ENCODE data around the gene DISP2. TPM values are rescaled to one million over a fixed set of nuclear protein-coding genes. Genes with fewer than 3 reads are reported as not detected.

Gene DISP2
- total and polyA plus RNA-seq, 9 of the 15 experiments (the other 6 are each of a cell fraction or from before 2014, with no cell fraction given): 0.06 to 0.89 (median 0.15) TPM; not detected in 1

DNA sequence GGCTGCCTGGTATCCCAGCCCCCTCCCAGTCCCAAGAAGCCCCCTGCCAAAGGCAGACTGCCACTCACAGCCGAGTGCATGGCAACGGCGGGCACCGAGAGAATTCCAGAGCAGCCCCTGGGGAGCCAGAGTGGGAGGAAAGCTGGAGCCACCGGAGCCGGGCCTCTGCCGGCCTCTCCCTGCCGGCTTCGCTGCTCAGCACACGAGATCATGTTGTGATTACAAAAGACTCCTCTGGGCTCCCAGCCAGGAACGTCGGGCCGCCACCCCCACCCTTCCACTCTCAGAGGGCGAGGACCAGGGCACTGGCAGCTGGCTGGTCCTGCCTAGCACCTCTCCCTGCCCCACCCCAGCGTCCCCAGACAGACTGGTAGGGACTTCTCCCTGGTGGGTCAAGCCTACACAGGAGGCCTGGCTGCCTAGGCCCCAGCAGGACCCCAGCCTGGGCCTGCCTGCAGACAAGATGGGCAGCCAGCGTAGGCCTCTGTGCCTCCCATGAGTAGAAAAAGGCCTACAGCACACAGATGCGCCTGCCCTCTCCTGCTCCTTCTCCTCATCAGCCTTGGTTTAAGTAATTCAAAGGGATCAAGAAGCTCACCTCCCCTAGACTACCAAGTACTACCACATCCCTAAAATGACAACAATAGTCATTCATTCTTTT, 17.1 kb upstream of the DISP2 start, which contains the start of gene CCDC9B (continued):
- TF ChIP-seq, protein P1, sequence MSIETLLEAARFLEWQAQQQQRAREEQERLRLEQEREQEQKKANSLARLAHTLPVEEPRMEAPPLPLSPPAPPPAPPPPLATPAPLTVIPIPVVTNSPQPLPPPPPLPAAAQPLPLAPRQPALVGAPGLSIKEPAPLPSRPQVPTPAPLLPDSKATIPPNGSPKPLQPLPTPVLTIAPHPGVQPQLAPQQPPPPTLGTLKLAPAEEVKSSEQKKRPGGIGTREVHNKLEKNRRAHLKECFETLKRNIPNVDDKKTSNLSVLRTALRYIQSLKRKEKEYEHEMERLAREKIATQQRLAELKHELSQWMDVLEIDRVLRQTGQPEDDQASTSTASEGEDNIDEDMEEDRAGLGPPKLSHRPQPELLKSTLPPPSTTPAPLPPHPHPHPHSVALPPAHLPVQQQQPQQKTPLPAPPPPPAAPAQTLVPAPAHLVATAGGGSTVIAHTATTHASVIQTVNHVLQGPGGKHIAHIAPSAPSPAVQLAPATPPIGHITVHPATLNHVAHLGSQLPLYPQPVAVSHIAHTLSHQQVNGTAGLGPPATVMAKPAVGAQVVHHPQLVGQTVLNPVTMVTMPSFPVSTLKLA (conservative IDR thresholded peaks at IDR 0.05): 0 out of 4 replicates have a peak, but pooled peaks of 1 of the 2 experiments have one; percentile 26
- TF ChIP-seq, protein P2, sequence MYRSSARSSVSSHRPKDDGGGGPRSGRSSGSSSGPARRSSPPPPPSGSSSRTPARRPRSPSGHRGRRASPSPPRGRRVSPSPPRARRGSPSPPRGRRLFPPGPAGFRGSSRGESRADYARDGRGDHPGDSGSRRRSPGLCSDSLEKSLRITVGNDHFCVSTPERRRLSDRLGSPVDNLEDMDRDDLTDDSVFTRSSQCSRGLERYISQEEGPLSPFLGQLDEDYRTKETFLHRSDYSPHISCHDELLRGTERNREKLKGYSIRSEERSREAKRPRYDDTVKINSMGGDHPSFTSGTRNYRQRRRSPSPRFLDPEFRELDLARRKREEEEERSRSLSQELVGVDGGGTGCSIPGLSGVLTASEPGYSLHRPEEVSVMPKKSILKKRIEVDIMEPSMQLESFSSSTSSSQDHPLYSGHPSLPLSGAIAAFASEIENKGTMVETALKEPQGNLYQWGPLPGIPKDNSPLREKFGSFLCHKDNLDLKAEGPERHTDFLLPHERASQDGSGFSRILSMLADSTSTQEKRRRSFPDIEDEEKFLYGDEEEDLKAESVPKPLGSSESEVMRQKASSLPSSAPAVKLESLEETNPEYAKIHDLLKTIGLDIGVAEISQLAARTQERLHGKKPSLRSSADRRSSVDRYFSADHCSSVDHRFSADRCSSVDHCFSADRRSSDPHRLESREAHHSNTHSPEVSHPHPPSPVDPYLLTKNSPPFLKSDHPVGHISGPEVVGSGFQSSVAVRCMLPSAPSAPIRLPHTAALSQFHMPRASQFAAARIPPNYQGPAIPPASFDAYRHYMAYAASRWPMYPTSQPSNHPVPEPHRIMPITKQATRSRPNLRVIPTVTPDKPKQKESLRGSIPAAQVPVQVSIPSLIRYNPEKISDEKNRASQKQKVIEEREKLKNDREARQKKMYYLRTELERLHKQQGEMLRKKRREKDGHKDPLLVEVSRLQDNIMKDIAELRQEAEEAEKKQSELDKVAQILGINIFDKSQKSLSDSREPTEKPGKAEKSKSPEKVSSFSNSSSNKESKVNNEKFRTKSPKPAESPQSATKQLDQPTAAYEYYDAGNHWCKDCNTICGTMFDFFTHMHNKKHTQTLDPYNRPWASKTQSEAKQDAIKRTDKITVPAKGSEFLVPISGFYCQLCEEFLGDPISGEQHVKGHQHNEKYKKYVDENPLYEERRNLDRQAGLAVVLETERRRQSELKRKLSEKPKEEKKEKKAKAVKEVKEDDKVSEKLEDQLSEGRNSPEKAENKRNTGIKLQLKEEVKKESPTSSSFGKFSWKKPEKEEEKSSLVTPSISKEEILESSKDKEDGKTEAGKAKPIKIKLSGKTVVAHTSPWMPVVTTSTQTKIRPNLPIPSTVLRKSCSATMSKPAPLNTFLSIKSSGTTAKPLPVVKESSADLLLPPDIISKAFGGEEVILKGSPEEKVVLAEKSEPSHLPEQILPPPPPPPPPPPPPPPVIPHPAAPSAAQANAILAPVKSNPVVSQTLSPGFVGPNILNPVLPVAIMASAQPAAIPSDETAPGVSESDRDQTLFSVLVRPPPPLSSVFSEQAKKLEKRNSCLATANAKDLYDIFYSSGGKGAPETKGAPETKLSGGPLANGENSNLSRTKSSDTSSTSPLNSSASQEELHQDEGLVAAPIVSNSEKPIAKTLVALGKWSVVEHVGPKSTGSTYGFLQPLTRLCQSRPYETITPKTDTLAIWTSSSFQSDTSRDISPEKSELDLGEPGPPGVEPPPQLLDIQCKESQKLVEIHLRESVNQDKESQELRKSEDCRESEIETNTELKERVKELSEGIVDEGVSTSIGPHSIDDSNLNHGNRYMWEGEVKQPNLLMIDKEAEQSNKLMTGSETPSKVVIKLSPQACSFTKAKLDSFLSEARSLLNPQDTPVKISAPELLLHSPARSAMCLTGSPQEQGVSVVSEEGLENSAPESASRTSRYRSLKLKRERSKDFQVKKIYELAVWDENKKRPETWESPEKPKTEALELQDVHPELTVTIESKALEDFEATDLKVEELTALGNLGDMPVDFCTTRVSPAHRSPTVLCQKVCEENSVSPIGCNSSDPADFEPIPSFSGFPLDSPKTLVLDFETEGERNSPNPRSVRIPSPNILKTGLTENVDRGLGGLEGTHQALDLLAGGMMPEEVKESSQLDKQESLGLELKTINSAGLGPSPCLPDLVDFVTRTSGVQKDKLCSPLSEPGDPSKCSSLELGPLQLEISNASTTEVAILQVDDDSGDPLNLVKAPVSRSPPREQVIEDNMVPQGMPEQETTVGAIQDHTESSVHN (IDR thresholded peaks at IDR 0.05; ENCODE audit: borderline replicate concordance in 1 of 2, low read depth in 1 of 2): no peak
- no peak for TF ChIP-seq TCF3 (CRISPR knock-in tag; IDR thresholded peaks at IDR 0.05)
- TF ChIP-seq, protein P3, sequence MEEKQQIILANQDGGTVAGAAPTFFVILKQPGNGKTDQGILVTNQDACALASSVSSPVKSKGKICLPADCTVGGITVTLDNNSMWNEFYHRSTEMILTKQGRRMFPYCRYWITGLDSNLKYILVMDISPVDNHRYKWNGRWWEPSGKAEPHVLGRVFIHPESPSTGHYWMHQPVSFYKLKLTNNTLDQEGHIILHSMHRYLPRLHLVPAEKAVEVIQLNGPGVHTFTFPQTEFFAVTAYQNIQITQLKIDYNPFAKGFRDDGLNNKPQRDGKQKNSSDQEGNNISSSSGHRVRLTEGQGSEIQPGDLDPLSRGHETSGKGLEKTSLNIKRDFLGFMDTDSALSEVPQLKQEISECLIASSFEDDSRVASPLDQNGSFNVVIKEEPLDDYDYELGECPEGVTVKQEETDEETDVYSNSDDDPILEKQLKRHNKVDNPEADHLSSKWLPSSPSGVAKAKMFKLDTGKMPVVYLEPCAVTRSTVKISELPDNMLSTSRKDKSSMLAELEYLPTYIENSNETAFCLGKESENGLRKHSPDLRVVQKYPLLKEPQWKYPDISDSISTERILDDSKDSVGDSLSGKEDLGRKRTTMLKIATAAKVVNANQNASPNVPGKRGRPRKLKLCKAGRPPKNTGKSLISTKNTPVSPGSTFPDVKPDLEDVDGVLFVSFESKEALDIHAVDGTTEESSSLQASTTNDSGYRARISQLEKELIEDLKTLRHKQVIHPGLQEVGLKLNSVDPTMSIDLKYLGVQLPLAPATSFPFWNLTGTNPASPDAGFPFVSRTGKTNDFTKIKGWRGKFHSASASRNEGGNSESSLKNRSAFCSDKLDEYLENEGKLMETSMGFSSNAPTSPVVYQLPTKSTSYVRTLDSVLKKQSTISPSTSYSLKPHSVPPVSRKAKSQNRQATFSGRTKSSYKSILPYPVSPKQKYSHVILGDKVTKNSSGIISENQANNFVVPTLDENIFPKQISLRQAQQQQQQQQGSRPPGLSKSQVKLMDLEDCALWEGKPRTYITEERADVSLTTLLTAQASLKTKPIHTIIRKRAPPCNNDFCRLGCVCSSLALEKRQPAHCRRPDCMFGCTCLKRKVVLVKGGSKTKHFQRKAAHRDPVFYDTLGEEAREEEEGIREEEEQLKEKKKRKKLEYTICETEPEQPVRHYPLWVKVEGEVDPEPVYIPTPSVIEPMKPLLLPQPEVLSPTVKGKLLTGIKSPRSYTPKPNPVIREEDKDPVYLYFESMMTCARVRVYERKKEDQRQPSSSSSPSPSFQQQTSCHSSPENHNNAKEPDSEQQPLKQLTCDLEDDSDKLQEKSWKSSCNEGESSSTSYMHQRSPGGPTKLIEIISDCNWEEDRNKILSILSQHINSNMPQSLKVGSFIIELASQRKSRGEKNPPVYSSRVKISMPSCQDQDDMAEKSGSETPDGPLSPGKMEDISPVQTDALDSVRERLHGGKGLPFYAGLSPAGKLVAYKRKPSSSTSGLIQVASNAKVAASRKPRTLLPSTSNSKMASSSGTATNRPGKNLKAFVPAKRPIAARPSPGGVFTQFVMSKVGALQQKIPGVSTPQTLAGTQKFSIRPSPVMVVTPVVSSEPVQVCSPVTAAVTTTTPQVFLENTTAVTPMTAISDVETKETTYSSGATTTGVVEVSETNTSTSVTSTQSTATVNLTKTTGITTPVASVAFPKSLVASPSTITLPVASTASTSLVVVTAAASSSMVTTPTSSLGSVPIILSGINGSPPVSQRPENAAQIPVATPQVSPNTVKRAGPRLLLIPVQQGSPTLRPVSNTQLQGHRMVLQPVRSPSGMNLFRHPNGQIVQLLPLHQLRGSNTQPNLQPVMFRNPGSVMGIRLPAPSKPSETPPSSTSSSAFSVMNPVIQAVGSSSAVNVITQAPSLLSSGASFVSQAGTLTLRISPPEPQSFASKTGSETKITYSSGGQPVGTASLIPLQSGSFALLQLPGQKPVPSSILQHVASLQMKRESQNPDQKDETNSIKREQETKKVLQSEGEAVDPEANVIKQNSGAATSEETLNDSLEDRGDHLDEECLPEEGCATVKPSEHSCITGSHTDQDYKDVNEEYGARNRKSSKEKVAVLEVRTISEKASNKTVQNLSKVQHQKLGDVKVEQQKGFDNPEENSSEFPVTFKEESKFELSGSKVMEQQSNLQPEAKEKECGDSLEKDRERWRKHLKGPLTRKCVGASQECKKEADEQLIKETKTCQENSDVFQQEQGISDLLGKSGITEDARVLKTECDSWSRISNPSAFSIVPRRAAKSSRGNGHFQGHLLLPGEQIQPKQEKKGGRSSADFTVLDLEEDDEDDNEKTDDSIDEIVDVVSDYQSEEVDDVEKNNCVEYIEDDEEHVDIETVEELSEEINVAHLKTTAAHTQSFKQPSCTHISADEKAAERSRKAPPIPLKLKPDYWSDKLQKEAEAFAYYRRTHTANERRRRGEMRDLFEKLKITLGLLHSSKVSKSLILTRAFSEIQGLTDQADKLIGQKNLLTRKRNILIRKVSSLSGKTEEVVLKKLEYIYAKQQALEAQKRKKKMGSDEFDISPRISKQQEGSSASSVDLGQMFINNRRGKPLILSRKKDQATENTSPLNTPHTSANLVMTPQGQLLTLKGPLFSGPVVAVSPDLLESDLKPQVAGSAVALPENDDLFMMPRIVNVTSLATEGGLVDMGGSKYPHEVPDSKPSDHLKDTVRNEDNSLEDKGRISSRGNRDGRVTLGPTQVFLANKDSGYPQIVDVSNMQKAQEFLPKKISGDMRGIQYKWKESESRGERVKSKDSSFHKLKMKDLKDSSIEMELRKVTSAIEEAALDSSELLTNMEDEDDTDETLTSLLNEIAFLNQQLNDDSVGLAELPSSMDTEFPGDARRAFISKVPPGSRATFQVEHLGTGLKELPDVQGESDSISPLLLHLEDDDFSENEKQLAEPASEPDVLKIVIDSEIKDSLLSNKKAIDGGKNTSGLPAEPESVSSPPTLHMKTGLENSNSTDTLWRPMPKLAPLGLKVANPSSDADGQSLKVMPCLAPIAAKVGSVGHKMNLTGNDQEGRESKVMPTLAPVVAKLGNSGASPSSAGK (IDR thresholded peaks at IDR 0.05): peak; percentile 21; the same call in 1 of the 2 replicates

Measured in K562 (cell line).